ENCODE data around the gene FAM170B.

- no peak for TF ChIP-seq MAX (IDR thresholded peaks at IDR 0.05; ENCODE audit: low read depth)
- no peak for TF ChIP-seq POLR2AphosphoS5 (IDR thresholded peaks at IDR 0.05; ENCODE audit: low read depth, low read length)
- TF ChIP-seq CTCF (IDR thresholded peaks at IDR 0.05), result no peak
- no peak for TF ChIP-seq TAF1 (IDR thresholded peaks at IDR 0.05; ENCODE audit: borderline replicate concordance, low read depth, low read length)
Observed at GRCh38 chr10:49139028-49139845, 5.4 kb upstream of the FAM170B start.

All from SK-N-SH (cell line).